GM12878 (cell line): ENCODE results near the gene RALGAPA2. TPM values are rescaled to one million over a fixed set of nuclear protein-coding genes. Genes with fewer than 3 reads are reported as not detected.

Experiments
- ATAC-seq: fragments of 200-7000 bp; cut with Tn5 transposase; 3 replicates; pipeline ENCODE4 v1.9.1; 2020; ENCODE audit warnings: mild to moderate bottlenecking, moderate library complexity
- BruUV-seq: library from RNA; stranded (reverse); fragments of 400-500 nt; replicated peaks from 2 replicates; lab custom pipeline; 2021; lab: Mats Ljungman, UMichigan
- CTCF ChIA-PET: fragments of 300-600 bp; sonication (Branson Sonifier 250); formaldehyde crosslinking; extraction: SDS; loops from one replicate; lab custom pipeline; 2021; ENCODE audit warnings: inconsistent platforms; lab: Yijun Ruan, JAX
- POLR2A ChIA-PET: fragments of 350-600 bp; formaldehyde crosslinking; extraction: SDS; loops from one replicate; lab custom pipeline; 2021; ENCODE audit warnings: inconsistent platforms; lab: Charles Lee
- RAD21 ChIA-PET: fragments of 300-600 bp; sonication (Branson Sonifier 250); formaldehyde crosslinking; loops from one replicate; lab custom pipeline; 2023; ENCODE audit warnings: antibody characterized with exemption; ENCODE audit not compliant: unreplicated experiment; lab: Charles Lee
- SMC1A ChIA-PET: fragments of 300-600 bp; sonication (Branson Sonifier 250); formaldehyde crosslinking; loops from one replicate; lab custom pipeline; 2023; ENCODE audit not compliant: unreplicated experiment, uncharacterized antibody; lab: Charles Lee
- DNase-seq: peaks from one replicate; pipeline ENCODE4 v3.0.0-alpha.2; 2011; ENCODE audit warnings: low read depth, low spot score
- FAIRE-seq: peaks from 3 replicates; lab custom pipeline; 2011; peaks lifted over from hg19 to GRCh38; lab: Jason Lieb, UNC
- H2AFZ ChIP-seq: 2 replicates; pipeline ENCODE4 v1.6.0; 2011; ENCODE audit warnings: low read depth, low read length, control low read depth; ENCODE audit not compliant: control insufficient read depth
- H3K27ac ChIP-seq: 2 replicates; pipeline ENCODE4 v1.5.1; 2011; ENCODE audit warnings: control low read depth; ENCODE audit not compliant: control insufficient read depth, insufficient read depth
- H3K27me3 ChIP-seq, 2 experiments: replicated peaks in 1 of 2; 2 replicates each; pipeline versions ENCODE4 v1.6.0 to v1.6.1; 2011; ENCODE audit warnings: low read length in 1 of 2; ENCODE audit not compliant: control insufficient read depth in 2 of 2, insufficient read depth in 2 of 2
- H3K36me3 ChIP-seq, 2 experiments: 2 replicates each; pipeline ENCODE4 v1.5.1; 2011; ENCODE audit warnings: low read length in 1 of 2; ENCODE audit not compliant: control insufficient read depth in 2 of 2, insufficient read depth in 2 of 2
- H3K4me1 ChIP-seq: 2 replicates; pipeline ENCODE4 v1.6.1; 2011; ENCODE audit warnings: mild to moderate bottlenecking, low read length, moderate library complexity, mixed read lengths; ENCODE audit not compliant: control insufficient read depth, insufficient read depth
- H3K4me2 ChIP-seq: 2 replicates; pipeline ENCODE4 v1.6.0; 2011; ENCODE audit warnings: control low read depth; ENCODE audit not compliant: control insufficient read depth, insufficient read depth
- H3K4me3 ChIP-seq: fragments of 200-600 bp; sonication (generic); 2 replicates; pipeline ENCODE4 v1.5.1; 2016
- H3K79me2 ChIP-seq: 2 replicates; pipeline ENCODE4 v1.6.0; 2011; ENCODE audit warnings: low read length; ENCODE audit not compliant: control insufficient read depth, insufficient read depth
- H3K9ac ChIP-seq: 2 replicates; pipeline ENCODE4 v1.8.0; 2011; ENCODE audit warnings: low read length, control low read depth, mixed read lengths; ENCODE audit not compliant: control insufficient read depth, insufficient read depth
- H3K9me3 ChIP-seq: replicated peaks from 3 replicates; pipeline ENCODE4 v1.5.1; 2011; ENCODE audit warnings: mild to moderate bottlenecking, low read length; ENCODE audit not compliant: control insufficient read depth, insufficient read depth
- H4K20me1 ChIP-seq: 2 replicates; pipeline ENCODE4 v1.6.0; 2011; ENCODE audit not compliant: control insufficient read depth, insufficient read depth
- BHLHE40 ChIP-seq, 2 experiments: fragments of 450-650 bp in 1 of 2; IDR thresholded peaks; 2 replicates each; pipeline ENCODE4 v1.6.1; 2011 to 2017; ENCODE audit warnings: low read depth in 2 of 2, borderline replicate concordance in 1 of 2, improper control_type of control experiment in 1 of 2, low read length in 1 of 2, mild to moderate bottlenecking in 1 of 2
- CEBPB ChIP-seq, 2 experiments: fragments of 150-350 bp in 1 of 2; IDR thresholded peaks; 2 replicates each; pipeline ENCODE4 v1.6.1; 2012 to 2014; ENCODE audit warnings: low read depth in 2 of 2, low read length in 2 of 2, borderline replicate concordance in 1 of 2, inconsistent platforms in 1 of 2
- CHD1 ChIP-seq: IDR thresholded peaks from 2 replicates; pipeline ENCODE4 v1.6.1; 2012; ENCODE audit warnings: low read depth, low read length, improper control_type of control experiment
- EED ChIP-seq: sonication (generic); IDR thresholded peaks from 2 replicates; pipeline ENCODE4 v1.6.1; 2016; ENCODE audit warnings: antibody characterized with exemption, low read depth
- HDAC2 ChIP-seq: fragments of 200-600 bp; sonication (generic); IDR thresholded peaks from 2 replicates; pipeline ENCODE4 v1.6.1; 2017
- JUND ChIP-seq: IDR thresholded peaks from 2 replicates; pipeline ENCODE4 v1.6.1; 2012; ENCODE audit warnings: low read depth, mild to moderate bottlenecking, low read length, improper control_type of control experiment, moderate library complexity
- KAT2A ChIP-seq: conservative IDR thresholded peaks from 2 replicates; pipeline ENCODE4 v1.6.1; 2011; ENCODE audit warnings: low read depth, low read length; ENCODE audit not compliant: control insufficient read depth
- NFXL1 ChIP-seq: fragments of 450-650 bp; IDR thresholded peaks from 2 replicates; pipeline ENCODE4 v1.6.1; 2017; ENCODE audit warnings: antibody characterized with exemption, mild to moderate bottlenecking, borderline replicate concordance
- NFYA ChIP-seq: IDR thresholded peaks from 2 replicates; pipeline ENCODE4 v1.6.1; 2011; ENCODE audit warnings: low read depth, mild to moderate bottlenecking, low read length, improper control_type of control experiment, borderline replicate concordance
- POLR2AphosphoS5 ChIP-seq: IDR thresholded peaks from 2 replicates; pipeline ENCODE4 v1.6.1; 2011; ENCODE audit warnings: mild to moderate bottlenecking, low read length, inconsistent platforms
- POU2F2 ChIP-seq: IDR thresholded peaks from 3 replicates; pipeline ENCODE4 v1.6.1; 2011; ENCODE audit warnings: low read depth, mild to moderate bottlenecking, low read length, borderline replicate concordance
- RBBP5 ChIP-seq: fragments of 200-600 bp; sonication (generic); conservative IDR thresholded peaks from 2 replicates; pipeline ENCODE4 v1.6.1; 2016
- RCOR1 ChIP-seq: conservative IDR thresholded peaks from 2 replicates; pipeline ENCODE4 v1.6.1; 2012; ENCODE audit warnings: low read depth, low read length, improper control_type of control experiment
- SP1 ChIP-seq: IDR thresholded peaks from one replicate; pipeline ENCODE4 v1.6.1; 2011; ENCODE audit warnings: low read depth, low read length
- YY1 ChIP-seq: IDR thresholded peaks from 2 replicates; pipeline ENCODE4 v1.6.1; 2011; ENCODE audit warnings: low read depth, mild to moderate bottlenecking, low read length
- ZNF384 ChIP-seq: IDR thresholded peaks from 2 replicates; pipeline ENCODE4 v1.6.1; 2012; ENCODE audit warnings: low read depth, mild to moderate bottlenecking, low read length, improper control_type of control experiment, borderline replicate concordance
- WGBS: methylation state at CpG from one replicate; pipeline ENCODE4 v1.1.6; 2016; ENCODE audit warnings: low lambda C conversion rate; ENCODE audit not compliant: insufficient replicate concordance, insufficient coverage; ENCODE audit errors: missing lambda C conversion rate; 5-methylcytosine and 5-hydroxymethylcytosine counted together
- in situ Hi-C: fragments of 300-500 bp; cut with MboI; formaldehyde crosslinking; loops from 9 replicates; pipeline ENCODE4 v1.14.3; 2018; ENCODE audit warnings: mixed read lengths
- intact Hi-C: fragments of 100-400 bp; cut with micrococcal nuclease; formaldehyde crosslinking; loops from one replicate; pipeline ENCODE4 v1.14.2; 2022; ENCODE audit not compliant: unreplicated experiment
- polyA plus RNA-seq, 11 experiments: library from polyadenylated mRNA; depleted of rRNA in 4 of 11; unstranded in 6 of 11; stranded (reverse) in 5 of 11; fragments of >200 nt; fragmentation: Nextera tagmentation in 4 of 11; fragmentation: Illumina TruSeq in 1 of 11; extraction: Ambion mirVana in 4 of 11; extraction: Trizol in 1 of 11; gene quantifications; 1 replicate in 1 of 11; 2 replicates in 10 of 11; pipeline versions ENCODE4 v1.2.1 to v1.2.3, GENCODE V29; 2011 to 2016; ENCODE audit warnings: inconsistent platforms in 2 of 11, missing spikeins in 2 of 11, low read depth in 1 of 11
- total RNA-seq, 4 experiments: library from RNA; depleted of rRNA in 3 of 4; stranded (reverse); fragments of >200 nt in 3 of 4; fragmentation: Illumina TruSeq in 1 of 4; extraction: Trizol in 1 of 4; gene quantifications; 2 replicates each; pipeline versions ENCODE4 v1.2.1 to v1.2.3, GENCODE V29; 2013 to 2021
- TF ChIP-seq, protein P1 (sequence below): fragments of 150-350 bp; IDR thresholded peaks from 2 replicates; pipeline ENCODE4 v1.6.1; 2016; ENCODE audit warnings: low read depth, low read length

The RALGAPA2 gene
- total and polyA plus RNA-seq, 10 of the 15 experiments (the other 5 are each of a cell fraction or from before 2014, with no cell fraction given) = 2.9 to 29.4 (median 19.6) TPM

DNA sequence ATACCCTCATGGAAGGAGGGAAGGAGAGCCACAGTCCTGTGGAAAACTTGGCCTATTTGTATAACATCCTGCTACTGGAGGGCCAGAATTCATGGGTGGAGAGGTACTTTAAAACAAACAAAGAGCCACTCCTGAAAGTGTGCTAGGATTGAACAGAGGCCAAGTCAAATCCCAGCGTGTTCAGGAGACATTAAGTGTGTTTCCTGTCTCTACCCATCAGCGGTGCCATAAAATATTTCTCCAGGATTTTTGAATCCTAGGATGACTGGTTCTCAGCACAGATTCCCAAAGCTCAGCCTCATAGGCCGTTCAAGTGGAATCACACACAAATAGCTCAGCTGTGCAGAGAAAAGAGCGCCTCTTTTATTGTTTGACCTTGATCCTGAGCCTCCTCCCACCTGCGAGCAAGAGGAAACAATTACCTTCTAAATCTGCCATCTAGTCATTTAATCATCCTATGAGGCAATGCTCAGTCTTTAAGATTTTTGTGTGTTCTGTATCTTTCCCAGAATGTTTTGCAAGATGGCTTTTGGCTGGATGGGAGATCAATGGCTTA is 31.8 kb upstream of the RALGAPA2 start:
- POLR2A ChIA-PET = no interaction called here
- CTCF ChIA-PET = no interaction called here
- RAD21 ChIA-PET = no interaction called here

More for the DNA sequence above, 31.8 kb upstream of the RALGAPA2 start:
- TF ChIP-seq NFXL1 = no peak
- TF ChIP-seq, protein P1, sequence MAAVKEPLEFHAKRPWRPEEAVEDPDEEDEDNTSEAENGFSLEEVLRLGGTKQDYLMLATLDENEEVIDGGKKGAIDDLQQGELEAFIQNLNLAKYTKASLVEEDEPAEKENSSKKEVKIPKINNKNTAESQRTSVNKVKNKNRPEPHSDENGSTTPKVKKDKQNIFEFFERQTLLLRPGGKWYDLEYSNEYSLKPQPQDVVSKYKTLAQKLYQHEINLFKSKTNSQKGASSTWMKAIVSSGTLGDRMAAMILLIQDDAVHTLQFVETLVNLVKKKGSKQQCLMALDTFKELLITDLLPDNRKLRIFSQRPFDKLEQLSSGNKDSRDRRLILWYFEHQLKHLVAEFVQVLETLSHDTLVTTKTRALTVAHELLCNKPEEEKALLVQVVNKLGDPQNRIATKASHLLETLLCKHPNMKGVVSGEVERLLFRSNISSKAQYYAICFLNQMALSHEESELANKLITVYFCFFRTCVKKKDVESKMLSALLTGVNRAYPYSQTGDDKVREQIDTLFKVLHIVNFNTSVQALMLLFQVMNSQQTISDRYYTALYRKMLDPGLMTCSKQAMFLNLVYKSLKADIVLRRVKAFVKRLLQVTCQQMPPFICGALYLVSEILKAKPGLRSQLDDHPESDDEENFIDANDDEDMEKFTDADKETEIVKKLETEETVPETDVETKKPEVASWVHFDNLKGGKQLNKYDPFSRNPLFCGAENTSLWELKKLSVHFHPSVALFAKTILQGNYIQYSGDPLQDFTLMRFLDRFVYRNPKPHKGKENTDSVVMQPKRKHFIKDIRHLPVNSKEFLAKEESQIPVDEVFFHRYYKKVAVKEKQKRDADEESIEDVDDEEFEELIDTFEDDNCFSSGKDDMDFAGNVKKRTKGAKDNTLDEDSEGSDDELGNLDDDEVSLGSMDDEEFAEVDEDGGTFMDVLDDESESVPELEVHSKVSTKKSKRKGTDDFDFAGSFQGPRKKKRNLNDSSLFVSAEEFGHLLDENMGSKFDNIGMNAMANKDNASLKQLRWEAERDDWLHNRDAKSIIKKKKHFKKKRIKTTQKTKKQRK = no peak
- TF ChIP-seq RBBP5 = no peak
- no peak for TF ChIP-seq HDAC2
- TF ChIP-seq NFYA = no peak
- no peak for TF ChIP-seq BHLHE40 (IDR thresholded peaks at IDR 0.05; ENCODE audit: borderline replicate concordance in 1 of 2, low read depth in 2 of 2, low read length in 1 of 2)
- TF ChIP-seq EED = no peak
- no peak for TF ChIP-seq JUND
- TF ChIP-seq SP1 = no peak
- no peak for TF ChIP-seq RCOR1
- no peak for TF ChIP-seq POU2F2
- no peak for TF ChIP-seq ZNF384
- TF ChIP-seq POLR2AphosphoS5 = no peak
- TF ChIP-seq YY1 = no peak
- TF ChIP-seq CEBPB (IDR thresholded peaks at IDR 0.05; ENCODE audit: borderline replicate concordance in 1 of 2, low read depth in 2 of 2, low read length in 2 of 2) = no peak
- no peak for TF ChIP-seq CHD1
- no peak for TF ChIP-seq KAT2A
- in situ Hi-C loops (no loop called here), intact Hi-C loops (no loop called here)
- Histone ChIP-seq H3K79me2 (no peaks in the 10 kb centered on the region), H3K4me2 (no peak overlapping the region), H2AFZ (no peak overlapping the region), H3K9me3 (peaks cover 8% of the 10 kb centered on the region; the same call in 1 of the 3 replicates), H3K4me3 (no peak overlapping the region), H3K36me3 (no peaks in the 10 kb centered on the region), H3K27ac (no peak overlapping the region), H3K4me1 (no peaks in the 10 kb centered on the region), H3K9ac (no peak overlapping the region), H4K20me1 (no peaks in the 10 kb centered on the region), H3K27me3 (0 out of 4 replicates have a peak, but pooled peaks cover 0 to 1% of the 10 kb centered on the region in 2 experiments)
- DNase-seq (no peak), FAIRE-seq (no peak), ATAC-seq (no peak)
- SMC1A ChIA-PET = interaction anchor here (1.0 kb wide), 1 partner anchor 10 kb away, joined by 3 read pairs; no protein-coding TSS in a partner anchor
- BruUV-seq = no TSS peak
- WGBS = 60% methylated on average over 5 of the region's 5 CpGs
